Measurements from ENCODE around the gene ZNRF2.

Gene ZNRF2

DNA sequence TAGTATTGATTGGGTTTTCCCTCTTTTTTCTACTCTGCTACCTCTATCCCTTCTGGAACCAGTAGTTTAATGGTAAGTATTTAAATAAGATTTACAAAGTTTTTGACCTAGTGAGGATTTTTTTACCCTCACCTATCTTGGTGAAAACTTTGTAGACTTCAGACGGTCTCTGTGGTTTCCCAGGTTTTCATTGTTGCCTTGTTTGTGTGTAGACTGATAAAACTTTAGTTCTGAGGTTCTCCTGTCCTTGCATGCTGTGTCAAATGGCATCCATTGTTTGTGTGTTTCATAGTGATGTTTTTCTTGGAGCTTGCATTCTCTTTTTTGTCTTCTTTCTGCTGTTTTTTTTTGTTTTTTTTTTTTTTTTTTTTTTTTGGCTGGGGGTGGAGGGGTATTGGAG is 22.6 kb downstream of the ZNRF2 start:
- H3F3A ChIP-seq (ENCODE audit: insufficient read depth): peaks cover 7% of the 10 kb centered on the region; the same call in 1 of the 2 replicates
- H3K4me2 ChIP-seq (ENCODE audit: low read depth, low read length, poor library complexity, severe bottlenecking): no peak overlapping the region
- peaks cover 94% of the 10 kb centered on the region for H4K20me1 ChIP-seq (ENCODE audit: low read depth, low read length)
- no peaks in the 10 kb centered on the region for H3K27me3 ChIP-seq (ENCODE audit: low read length)
- no peaks in the 10 kb centered on the region for H3K9me3 ChIP-seq (ENCODE audit: insufficient read depth, low read length)
- H3K9ac ChIP-seq (ENCODE audit: low read length): no peak overlapping the region
- H2AFZ ChIP-seq (ENCODE audit: low read depth, low read length, severe bottlenecking): no peak overlapping the region
- H3K79me2 ChIP-seq (ENCODE audit: insufficient read depth, low read length): peaks cover 100% of the 10 kb centered on the region
- H3K9me2 ChIP-seq (replicated peaks; ENCODE audit: insufficient read depth, low read length): no peaks in the 10 kb centered on the region
- H3K27ac ChIP-seq (ENCODE audit: low read depth, low read length): no peak overlapping the region
- H3K36me3 ChIP-seq (ENCODE audit: low read length): no peaks in the 10 kb centered on the region
- H3K4me3 ChIP-seq (ENCODE audit: insufficient read depth, low read length, poor library complexity, severe bottlenecking): no peak overlapping the region
- TF ChIP-seq, protein P1, sequence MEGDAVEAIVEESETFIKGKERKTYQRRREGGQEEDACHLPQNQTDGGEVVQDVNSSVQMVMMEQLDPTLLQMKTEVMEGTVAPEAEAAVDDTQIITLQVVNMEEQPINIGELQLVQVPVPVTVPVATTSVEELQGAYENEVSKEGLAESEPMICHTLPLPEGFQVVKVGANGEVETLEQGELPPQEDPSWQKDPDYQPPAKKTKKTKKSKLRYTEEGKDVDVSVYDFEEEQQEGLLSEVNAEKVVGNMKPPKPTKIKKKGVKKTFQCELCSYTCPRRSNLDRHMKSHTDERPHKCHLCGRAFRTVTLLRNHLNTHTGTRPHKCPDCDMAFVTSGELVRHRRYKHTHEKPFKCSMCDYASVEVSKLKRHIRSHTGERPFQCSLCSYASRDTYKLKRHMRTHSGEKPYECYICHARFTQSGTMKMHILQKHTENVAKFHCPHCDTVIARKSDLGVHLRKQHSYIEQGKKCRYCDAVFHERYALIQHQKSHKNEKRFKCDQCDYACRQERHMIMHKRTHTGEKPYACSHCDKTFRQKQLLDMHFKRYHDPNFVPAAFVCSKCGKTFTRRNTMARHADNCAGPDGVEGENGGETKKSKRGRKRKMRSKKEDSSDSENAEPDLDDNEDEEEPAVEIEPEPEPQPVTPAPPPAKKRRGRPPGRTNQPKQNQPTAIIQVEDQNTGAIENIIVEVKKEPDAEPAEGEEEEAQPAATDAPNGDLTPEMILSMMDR (IDR thresholded peaks at IDR 0.05; ENCODE audit: insufficient read depth, low read length, poor library complexity, severe bottlenecking): no peak
- no peak for TF ChIP-seq EZH2phosphoT487 (conservative IDR thresholded peaks at IDR 0.05; ENCODE audit: low read length)

DNA sequence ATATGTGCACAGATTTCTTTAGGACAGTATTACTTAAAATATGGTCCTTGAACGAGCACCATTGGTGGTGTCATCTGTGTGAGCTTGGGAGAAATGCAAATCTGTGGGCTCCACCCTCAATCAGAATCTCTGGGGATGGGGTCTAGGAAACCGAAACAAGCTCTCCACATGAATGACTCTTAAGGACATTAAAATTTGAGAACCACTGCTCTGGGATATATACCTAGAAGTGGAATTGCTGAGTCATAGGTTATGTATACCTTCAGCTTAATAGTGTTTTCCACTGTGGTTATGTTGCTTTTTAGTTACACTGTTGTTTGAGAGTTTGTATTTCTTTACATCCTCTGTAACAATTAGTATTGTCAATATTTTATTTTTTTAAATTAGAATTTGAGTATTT is 24.0 kb downstream of the ZNRF2 start:
- H3F3A ChIP-seq (ENCODE audit: insufficient read depth): peaks cover 5% of the 10 kb centered on the region; the same call in 1 of the 2 replicates
- H3K36me3 ChIP-seq (ENCODE audit: low read length): no peaks in the 10 kb centered on the region
- no peak overlapping the region for H3K4me2 ChIP-seq (ENCODE audit: low read depth, low read length, poor library complexity, severe bottlenecking)
- H3K9me2 ChIP-seq (replicated peaks; ENCODE audit: insufficient read depth, low read length): no peaks in the 10 kb centered on the region
- no peak overlapping the region for H2AFZ ChIP-seq (ENCODE audit: low read depth, low read length, severe bottlenecking)
- H3K4me3 ChIP-seq (ENCODE audit: insufficient read depth, low read length, poor library complexity, severe bottlenecking): no peak overlapping the region
- no peak overlapping the region for H3K27ac ChIP-seq (ENCODE audit: low read depth, low read length)
- no peaks in the 10 kb centered on the region for H3K27me3 ChIP-seq (ENCODE audit: low read length)
- H3K9me3 ChIP-seq (ENCODE audit: insufficient read depth, low read length): no peaks in the 10 kb centered on the region
- no peak for TF ChIP-seq EZH2phosphoT487 (conservative IDR thresholded peaks at IDR 0.05; ENCODE audit: low read length)
- TF ChIP-seq, protein P1 (IDR thresholded peaks at IDR 0.05; ENCODE audit: insufficient read depth, low read length, poor library complexity, severe bottlenecking): no peak
- H3K79me2 ChIP-seq (ENCODE audit: insufficient read depth, low read length): peaks cover 99% of the 10 kb centered on the region
- H4K20me1 ChIP-seq (ENCODE audit: low read depth, low read length): peaks cover 94% of the 10 kb centered on the region
- H3K9ac ChIP-seq (ENCODE audit: low read length): no peak overlapping the region

DNA sequence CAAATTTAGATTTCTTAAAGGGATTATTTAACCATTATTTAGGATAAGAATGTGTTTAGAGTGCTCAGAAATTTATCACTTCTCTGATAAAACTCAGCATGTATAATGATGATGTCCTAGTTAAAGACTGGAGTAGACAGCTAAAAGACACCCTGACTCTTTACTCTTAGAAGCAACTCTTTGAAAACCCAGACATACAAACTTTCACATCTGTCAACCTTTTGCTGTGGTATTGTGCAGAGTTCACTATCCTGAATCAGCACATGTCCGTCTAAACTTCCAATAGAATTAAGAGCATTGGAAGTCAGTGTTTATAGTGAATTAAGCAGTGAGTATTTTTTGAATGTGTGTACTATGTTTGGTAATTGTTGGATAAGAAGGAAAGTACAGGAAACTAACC is 24.9 kb downstream of the ZNRF2 start:
- no peak overlapping the region for H3K4me2 ChIP-seq (ENCODE audit: low read depth, low read length, poor library complexity, severe bottlenecking)
- H3K79me2 ChIP-seq (ENCODE audit: insufficient read depth, low read length): peaks cover 99% of the 10 kb centered on the region
- no peak for TF ChIP-seq EZH2phosphoT487 (conservative IDR thresholded peaks at IDR 0.05; ENCODE audit: low read length)
- TF ChIP-seq, protein P1 (IDR thresholded peaks at IDR 0.05; ENCODE audit: insufficient read depth, low read length, poor library complexity, severe bottlenecking): no peak
- H4K20me1 ChIP-seq (ENCODE audit: low read depth, low read length): peaks cover 94% of the 10 kb centered on the region
- H3K4me3 ChIP-seq (ENCODE audit: insufficient read depth, low read length, poor library complexity, severe bottlenecking): no peak overlapping the region
- H3K27me3 ChIP-seq (ENCODE audit: low read length): no peaks in the 10 kb centered on the region
- H3K9me3 ChIP-seq (ENCODE audit: insufficient read depth, low read length): no peaks in the 10 kb centered on the region
- H3K27ac ChIP-seq (ENCODE audit: low read depth, low read length): no peak overlapping the region
- H3F3A ChIP-seq (ENCODE audit: insufficient read depth): 0 out of 2 replicates have a peak, but pooled peaks cover 5% of the 10 kb centered on the region
- H3K9ac ChIP-seq (ENCODE audit: low read length): no peak overlapping the region
- no peaks in the 10 kb centered on the region for H3K9me2 ChIP-seq (replicated peaks; ENCODE audit: insufficient read depth, low read length)
- no peak overlapping the region for H2AFZ ChIP-seq (ENCODE audit: low read depth, low read length, severe bottlenecking)
- no peaks in the 10 kb centered on the region for H3K36me3 ChIP-seq (ENCODE audit: low read length)

Measured in SU-DHL-6 (cell line).